Measurements from ENCODE around the gene MAP3K12.

DNA sequence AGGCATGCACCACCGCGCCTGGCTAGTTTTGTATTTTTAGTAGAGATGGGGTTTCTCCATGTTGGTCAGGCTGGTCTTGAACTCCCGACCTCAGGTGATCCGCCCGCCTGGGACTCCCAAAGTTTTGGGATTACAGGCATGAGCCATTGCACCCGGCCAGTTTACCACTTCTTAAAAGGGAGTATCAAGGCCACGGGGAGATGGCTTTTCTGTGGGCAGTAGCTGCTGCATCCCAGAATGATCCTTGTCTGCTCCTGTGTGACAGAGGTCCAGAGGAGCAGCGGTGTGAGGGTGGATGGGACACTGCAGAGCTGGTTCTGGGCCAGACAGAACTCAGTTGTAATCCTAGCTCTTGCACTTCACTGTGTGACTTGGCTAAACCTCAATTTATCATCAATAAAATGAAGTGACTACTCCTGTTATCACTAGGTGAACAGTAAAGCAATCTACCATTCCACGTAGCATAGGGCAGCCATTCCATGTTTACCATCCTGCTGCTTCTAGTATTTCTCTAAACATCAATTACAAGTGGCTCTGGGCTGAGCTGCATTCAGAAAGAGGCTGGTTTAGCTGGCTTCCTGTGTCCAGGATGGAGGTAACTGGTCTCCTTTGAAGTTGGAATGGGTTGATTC, 11.0 kb upstream of the MAP3K12 start:
- no peak for TF ChIP-seq ZNF274 (IDR thresholded peaks at IDR 0.05; ENCODE audit: low read depth, low read length)
- no peak for TF ChIP-seq SUZ12 (IDR thresholded peaks at IDR 0.05; ENCODE audit: extremely low read depth, insufficient read depth, insufficient read length)
